ENCODE results near the gene LARGE1. TPM values are rescaled to one million over a fixed set of nuclear protein-coding genes. Genes with fewer than 3 reads are reported as not detected.

The LARGE1 gene
- total RNA-seq, 4 donors from 2014 or later, result 78.1 to 156 (median 104) TPM

- DNase-seq, result no peak
- no peaks in the 10 kb centered on the region for H3K36me3 ChIP-seq
Observed at GRCh38 chr22:33774781-33775180, 145.5 kb downstream of the LARGE1 start.

DNA sequence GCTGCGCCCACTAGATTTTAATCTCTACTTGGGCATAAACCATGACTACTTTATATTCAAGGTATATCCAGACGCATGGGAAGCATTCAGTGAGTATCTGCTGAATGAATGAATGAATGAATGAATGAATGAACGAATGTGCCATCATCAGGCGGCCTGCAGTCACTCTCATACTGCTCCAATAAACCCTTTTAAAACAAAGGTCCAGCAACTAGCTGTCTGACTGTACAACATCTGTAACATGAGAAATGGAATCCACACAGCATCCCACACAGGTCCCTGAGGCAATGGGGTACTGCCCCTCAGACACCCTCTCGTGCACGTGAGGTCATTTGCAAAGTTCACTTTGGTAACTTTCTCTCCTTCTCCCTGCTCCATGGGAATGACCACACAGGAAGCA is 147.5 kb downstream of the LARGE1 start:
- Histone ChIP-seq H3K27me3 (no peaks in the 10 kb centered on the region), H3K4me3 (no peak overlapping the region), H3K9me3 (no peaks in the 10 kb centered on the region), H3K36me3 (no peaks in the 10 kb centered on the region), H3K27ac (no peak overlapping the region), H3K4me1 (no peaks in the 10 kb centered on the region)
- TF ChIP-seq POLR2A (IDR thresholded peaks at IDR 0.05), result no peak
- TF ChIP-seq, protein P1, sequence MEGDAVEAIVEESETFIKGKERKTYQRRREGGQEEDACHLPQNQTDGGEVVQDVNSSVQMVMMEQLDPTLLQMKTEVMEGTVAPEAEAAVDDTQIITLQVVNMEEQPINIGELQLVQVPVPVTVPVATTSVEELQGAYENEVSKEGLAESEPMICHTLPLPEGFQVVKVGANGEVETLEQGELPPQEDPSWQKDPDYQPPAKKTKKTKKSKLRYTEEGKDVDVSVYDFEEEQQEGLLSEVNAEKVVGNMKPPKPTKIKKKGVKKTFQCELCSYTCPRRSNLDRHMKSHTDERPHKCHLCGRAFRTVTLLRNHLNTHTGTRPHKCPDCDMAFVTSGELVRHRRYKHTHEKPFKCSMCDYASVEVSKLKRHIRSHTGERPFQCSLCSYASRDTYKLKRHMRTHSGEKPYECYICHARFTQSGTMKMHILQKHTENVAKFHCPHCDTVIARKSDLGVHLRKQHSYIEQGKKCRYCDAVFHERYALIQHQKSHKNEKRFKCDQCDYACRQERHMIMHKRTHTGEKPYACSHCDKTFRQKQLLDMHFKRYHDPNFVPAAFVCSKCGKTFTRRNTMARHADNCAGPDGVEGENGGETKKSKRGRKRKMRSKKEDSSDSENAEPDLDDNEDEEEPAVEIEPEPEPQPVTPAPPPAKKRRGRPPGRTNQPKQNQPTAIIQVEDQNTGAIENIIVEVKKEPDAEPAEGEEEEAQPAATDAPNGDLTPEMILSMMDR (IDR thresholded peaks at IDR 0.05), result no peak
- DNase-seq, result no peak

More at GRCh38 chr22:33774781-33775180, 145.5 kb downstream of the LARGE1 start:
- H3K27ac ChIP-seq, result no peak overlapping the region
- peaks cover 0 to 9% (median 0%) of the 10 kb centered on the region in 4 donors for H3K4me1 ChIP-seq
- no peaks in the 10 kb centered on the region for H3K27me3 ChIP-seq
- no peak overlapping the region for H3K4me3 ChIP-seq
- H3K9me3 ChIP-seq, result no peaks in the 10 kb centered on the region
- TF ChIP-seq, protein P1 (IDR thresholded peaks at IDR 0.05), result no peak
- TF ChIP-seq POLR2A (IDR thresholded peaks at IDR 0.05), result no peak

DNA sequence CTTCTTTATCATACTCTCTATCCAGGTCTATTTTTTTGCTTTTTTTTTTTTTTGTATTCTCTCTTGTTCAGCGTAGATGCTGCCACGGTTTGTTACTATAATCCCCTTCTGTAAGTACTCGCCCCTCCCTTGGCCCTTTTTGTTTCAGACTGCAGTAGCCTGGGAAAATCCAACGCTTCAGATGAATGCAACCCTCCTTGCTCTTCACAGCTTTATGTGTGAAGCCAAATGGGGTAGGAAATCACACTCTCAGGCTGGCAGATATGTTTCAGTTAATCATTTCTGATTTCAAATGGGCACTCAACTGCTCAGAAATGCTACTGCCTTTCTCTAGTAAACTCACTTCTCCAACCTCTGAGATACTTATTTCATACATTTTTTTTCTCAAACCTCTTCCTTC is 149.1 kb downstream of the LARGE1 start:
- Histone ChIP-seq H3K27ac (no peak overlapping the region), H3K36me3 (no peaks in the 10 kb centered on the region), H3K9me3 (no peaks in the 10 kb centered on the region), H3K4me1 (no peaks in the 10 kb centered on the region), H3K4me3 (no peak overlapping the region), H3K27me3 (no peaks in the 10 kb centered on the region)
- no peak for DNase-seq
- TF ChIP-seq, protein P1 (IDR thresholded peaks at IDR 0.05), result no peak
- TF ChIP-seq POLR2A (IDR thresholded peaks at IDR 0.05), result no peak

DNA sequence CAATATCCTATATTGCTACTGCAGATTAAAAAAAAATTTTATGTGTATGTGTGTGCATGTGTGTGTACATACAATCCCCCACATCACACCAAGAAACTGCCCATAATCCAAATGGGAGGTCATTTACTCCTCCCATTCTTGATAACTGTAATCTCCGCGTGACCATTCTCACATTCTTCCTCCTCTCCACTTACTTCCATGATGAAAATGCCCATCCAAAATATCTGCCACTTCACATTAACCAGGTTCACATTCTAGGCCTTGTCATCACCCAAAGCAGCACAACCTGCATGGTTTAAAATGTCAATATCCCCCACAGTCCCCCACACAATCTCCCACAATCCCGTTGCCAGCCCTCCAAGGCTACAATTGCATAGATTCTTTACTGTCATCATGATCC is 149.6 kb downstream of the LARGE1 start:
- no peaks in the 10 kb centered on the region for H3K27me3 ChIP-seq
- H3K4me3 ChIP-seq, result no peak overlapping the region
- TF ChIP-seq, protein P1 (IDR thresholded peaks at IDR 0.05), result no peak
- TF ChIP-seq POLR2A (IDR thresholded peaks at IDR 0.05), result no peak
- no peaks in the 10 kb centered on the region for H3K36me3 ChIP-seq
- H3K9me3 ChIP-seq, result no peaks in the 10 kb centered on the region
- no peak overlapping the region for H3K27ac ChIP-seq
- no peaks in the 10 kb centered on the region for H3K4me1 ChIP-seq
- DNase-seq, result no peak

DNA sequence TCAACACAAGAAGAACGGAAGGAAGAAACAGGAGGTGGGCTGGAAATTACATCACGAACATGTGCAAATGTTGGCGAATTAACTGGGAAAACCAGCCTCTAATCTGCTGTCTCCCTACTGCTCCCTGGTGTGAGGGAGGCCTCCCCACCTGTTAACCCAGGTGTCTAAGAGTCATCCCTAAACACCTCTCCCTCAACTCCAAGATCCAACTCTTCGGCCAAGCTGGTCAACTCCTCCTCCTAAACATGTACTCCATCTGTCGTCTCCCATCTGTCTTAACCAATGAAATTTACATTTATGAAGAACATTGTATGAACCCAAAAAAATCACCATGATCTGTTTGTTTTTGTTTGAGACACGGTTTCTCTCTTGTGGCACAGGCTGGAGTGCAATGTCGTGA is 154.2 kb downstream of the LARGE1 start:
- no peak overlapping the region for H3K4me3 ChIP-seq
- H3K9me3 ChIP-seq, result no peaks in the 10 kb centered on the region
- no peak for DNase-seq
- no peaks in the 10 kb centered on the region for H3K27me3 ChIP-seq
- no peak overlapping the region for H3K27ac ChIP-seq
- no peaks in the 10 kb centered on the region for H3K4me1 ChIP-seq
- TF ChIP-seq POLR2A (IDR thresholded peaks at IDR 0.05), result no peak
- TF ChIP-seq, protein P1 (IDR thresholded peaks at IDR 0.05), result no peak
- no peaks in the 10 kb centered on the region for H3K36me3 ChIP-seq

DNA sequence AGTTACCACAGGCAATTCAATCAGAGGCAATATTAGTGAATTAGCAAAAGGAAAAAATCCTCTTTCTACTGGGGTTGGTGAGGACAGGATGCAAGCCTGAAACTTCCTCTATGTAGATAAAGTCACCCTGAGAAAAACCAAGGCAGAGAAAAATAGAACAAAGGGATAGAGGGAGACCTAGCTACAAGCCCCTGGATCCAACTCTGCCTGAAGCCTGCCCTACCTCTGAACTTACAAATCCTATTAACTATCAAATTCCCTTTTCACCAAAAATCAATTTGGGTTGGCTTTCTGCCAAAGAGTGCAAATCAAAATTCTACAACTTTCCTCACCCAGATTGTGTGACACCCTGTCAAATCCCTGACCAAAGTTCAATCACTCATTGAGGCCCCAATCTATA is 161.3 kb downstream of the LARGE1 start:
- H3K36me3 ChIP-seq, result no peaks in the 10 kb centered on the region
- H3K9me3 ChIP-seq, result no peaks in the 10 kb centered on the region
- no peak overlapping the region for H3K4me3 ChIP-seq
- H3K4me1 ChIP-seq, result no peaks in the 10 kb centered on the region
- DNase-seq, result no peak
- TF ChIP-seq, protein P1 (IDR thresholded peaks at IDR 0.05), result no peak
- TF ChIP-seq POLR2A (IDR thresholded peaks at IDR 0.05), result no peak
- no peak overlapping the region for H3K27ac ChIP-seq
- no peaks in the 10 kb centered on the region for H3K27me3 ChIP-seq

All from Peyer's patch (tissue), 4 donors.